Testis (tissue), 3 donors: ENCODE data around the gene AOAH. TPM values are rescaled to one million over a fixed set of nuclear protein-coding genes. Genes with fewer than 3 reads are reported as not detected.

Experiments
- DNase-seq: peaks from one replicate; pipeline ENCODE4 v3.0.0-alpha.2; 2019
- H3K27ac ChIP-seq, 2 donors: fragments of 200-600 bp; sonication (generic); one replicate each; pipeline ENCODE4 v1.5.1; 2019
- H3K27me3 ChIP-seq: fragments of 200-600 bp; sonication (generic); one replicate; pipeline ENCODE4 v1.5.1; 2019
- H3K36me3 ChIP-seq: fragments of 200-600 bp; sonication (generic); one replicate; pipeline ENCODE4 v1.5.1; 2017; ENCODE audit warnings: low read depth; ENCODE audit errors: missing control alignments
- H3K4me1 ChIP-seq: fragments of 200-600 bp; sonication (generic); one replicate; pipeline ENCODE4 v1.5.1; 2019
- H3K4me3 ChIP-seq, 2 donors: fragments of 200-600 bp; sonication (generic); one replicate each; pipeline ENCODE4 v1.5.1; 2017 to 2019
- H3K9me3 ChIP-seq: fragments of 200-600 bp; sonication (generic); one replicate; pipeline ENCODE4 v1.5.1; 2017
- CTCF ChIP-seq, 3 experiments: fragments of 450-650 bp in 2 of 3; fragments of 200-600 bp in 1 of 3; sonication (generic) in 1 of 3; IDR thresholded peaks; one replicate each; pipeline ENCODE4 v1.5.1; 2016 to 2019; ENCODE audit warnings: antibody characterized with exemption in 3 of 3, mild to moderate bottlenecking in 2 of 3, moderate library complexity in 1 of 3
- POLR2A ChIP-seq: fragments of 450-650 bp; IDR thresholded peaks from one replicate; pipeline ENCODE4 v1.6.1; 2017; ENCODE audit warnings: antibody characterized with exemption, mild to moderate bottlenecking, moderate library complexity
- WGBS, 2 donors: methylation state at CpG; one replicate each; pipeline ENCODE4 v1.1.5; 2018; 5-methylcytosine and 5-hydroxymethylcytosine counted together
- intact Hi-C: fragments of 100-400 bp; cut with DNase I; formaldehyde crosslinking; loops from one replicate; pipeline ENCODE4 v1.15.1; 2023; ENCODE audit warnings: low total_unique reads
- polyA plus RNA-seq: library from polyadenylated mRNA; stranded (reverse); fragments of 350-450 nt; fragmentation: Illumina TruSeq; extraction: RNeasy Lipid Tissue Mini Kit (QIAGEN cat#74804); gene quantifications from one replicate; pipeline ENCODE4 v1.2.3, GENCODE V29; 2014; ENCODE audit warnings: low read depth, low replicate concordance; ENCODE audit not compliant: insufficient read depth
- total RNA-seq, 2 donors: library from RNA; depleted of rRNA; stranded (reverse); fragments of >200 nt; gene quantifications; one replicate each; pipeline ENCODE4 v1.2.3, GENCODE V29; 2016

The AOAH gene
- total and polyA plus RNA-seq, 3 donors from 2014 or later, result 1.7 to 4.6 (median 3.8) TPM

DNA sequence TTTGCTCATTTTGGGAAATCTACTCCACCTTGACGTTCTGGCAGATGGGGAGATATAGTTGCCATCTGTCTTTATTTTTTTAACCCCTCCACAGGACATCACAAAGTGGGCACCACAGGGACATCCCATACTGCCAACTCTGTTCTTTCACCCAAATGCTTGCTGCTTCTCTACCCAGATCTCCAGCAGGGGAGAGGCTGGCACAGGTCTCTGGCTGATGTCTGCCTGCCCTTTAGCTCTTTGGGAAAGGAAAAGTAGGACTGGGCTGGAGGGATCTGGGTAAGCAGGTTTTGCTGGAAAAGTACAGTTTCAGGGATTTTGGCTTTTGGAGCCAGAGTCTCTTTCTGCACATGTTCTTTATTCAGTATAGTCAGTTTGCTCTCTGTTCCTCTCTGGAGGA, 178.0 kb downstream of the AOAH start:
- Histone ChIP-seq H3K4me1 (no peaks in the 10 kb centered on the region), H3K27me3 (no peaks in the 10 kb centered on the region), H3K4me3 (no peak overlapping the region), H3K27ac (no peak overlapping the region), H3K9me3 (no peaks in the 10 kb centered on the region), H3K36me3 (no peaks in the 10 kb centered on the region)
- intact Hi-C loops, result no loop called here
- TF ChIP-seq CTCF (IDR thresholded peaks at IDR 0.05) (no peak), POLR2A (no peak)
- 34 to 46% methylated on average over 1 of the region's 1 CpG for WGBS, 2 donors
- DNase-seq, result no peak

DNA sequence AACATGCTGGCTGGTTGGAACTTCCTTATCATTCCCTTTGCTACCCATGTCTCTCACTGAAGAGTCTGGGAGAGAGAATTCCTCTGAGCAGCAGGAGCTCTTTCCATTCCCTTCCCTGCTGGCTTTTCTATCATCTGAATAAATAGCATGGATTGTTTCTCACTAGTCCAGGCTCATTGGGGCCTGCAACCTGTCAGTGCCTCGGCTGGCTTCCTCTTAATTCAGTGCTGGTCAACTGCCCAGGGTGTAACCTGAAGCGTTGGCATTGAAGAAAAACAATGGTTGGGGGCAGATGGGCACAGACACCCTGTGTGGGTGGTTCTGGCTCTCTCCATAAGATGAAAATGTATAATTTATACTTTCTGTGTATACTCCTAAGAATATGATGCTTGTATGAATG, 179.0 kb downstream of the AOAH start:
- H3K4me1 ChIP-seq, result no peaks in the 10 kb centered on the region
- no peaks in the 10 kb centered on the region for H3K27me3 ChIP-seq
- no peaks in the 10 kb centered on the region for H3K9me3 ChIP-seq
- no peak for TF ChIP-seq POLR2A
- H3K36me3 ChIP-seq, result no peaks in the 10 kb centered on the region
- H3K4me3 ChIP-seq, result no peak overlapping the region
- WGBS, 2 donors, result 88 to 91% methylated on average over 2 of the region's 2 CpGs
- DNase-seq, result no peak
- intact Hi-C loops, result no loop called here
- H3K27ac ChIP-seq, result no peak overlapping the region

- Histone ChIP-seq H3K4me3 (no peak overlapping the region), H3K27me3 (no peaks in the 10 kb centered on the region), H3K27ac (no peak overlapping the region), H3K36me3 (no peaks in the 10 kb centered on the region), H3K4me1 (no peaks in the 10 kb centered on the region), H3K9me3 (no peaks in the 10 kb centered on the region)
- TF ChIP-seq CTCF (IDR thresholded peaks at IDR 0.05), result no peak
- no peak for TF ChIP-seq POLR2A
- intact Hi-C loops, result no loop called here
- DNase-seq, result no peak
- 68 to 85% methylated on average over 7 of the region's 7 CpGs for WGBS, 2 donors
These were observed 186.2 kb downstream of the AOAH start for GRCh38 chr7:36538126-36538525.

- Histone ChIP-seq H3K4me1 (no peaks in the 10 kb centered on the region), H3K9me3 (no peaks in the 10 kb centered on the region), H3K27ac (no peak overlapping the region), H3K27me3 (no peaks in the 10 kb centered on the region), H3K4me3 (no peak overlapping the region), H3K36me3 (no peaks in the 10 kb centered on the region)
- WGBS, 2 donors, result 86 to 95% methylated on average over 5 to 9 of the region's 9 CpGs
- no peak for TF ChIP-seq POLR2A
- TF ChIP-seq CTCF (IDR thresholded peaks at IDR 0.05), result no peak
- intact Hi-C loops, result no loop called here
- DNase-seq, result no peak
These were observed 188.2 kb downstream of the AOAH start for GRCh38 chr7:36535866-36536664.

DNA sequence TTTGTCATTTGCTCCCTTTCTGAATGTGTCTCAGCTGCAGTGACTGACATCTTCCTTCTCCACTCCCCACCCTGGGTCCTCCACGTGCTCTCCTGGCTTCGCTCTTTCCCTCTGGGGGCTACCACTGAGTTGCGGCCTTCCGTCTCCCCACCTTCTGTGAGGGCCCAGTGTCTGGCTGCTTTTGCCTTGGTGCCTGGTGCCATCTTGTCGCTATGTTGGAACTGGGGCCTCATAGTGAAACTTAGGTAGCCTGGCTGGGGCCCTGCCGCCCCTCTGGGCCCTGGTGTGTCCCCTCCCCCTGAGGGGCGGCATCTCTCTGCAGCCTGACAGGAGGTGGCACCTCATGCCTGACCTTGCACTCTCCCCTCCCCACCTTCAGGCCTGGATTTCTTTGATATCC, 190.6 kb downstream of the AOAH start:
- Histone ChIP-seq H3K4me1 (no peaks in the 10 kb centered on the region), H3K4me3 (no peak overlapping the region), H3K27ac (no peak overlapping the region), H3K9me3 (no peaks in the 10 kb centered on the region), H3K27me3 (no peaks in the 10 kb centered on the region), H3K36me3 (no peaks in the 10 kb centered on the region)
- 85 to 95% methylated on average over 7 of the region's 7 CpGs for WGBS, 2 donors
- TF ChIP-seq POLR2A (no peak), CTCF (IDR thresholded peaks at IDR 0.05) (no peak)
- intact Hi-C loops, result no loop called here
- DNase-seq, result no peak
